ENCODE data around the gene FAT2.
"Not testable (repeated sequence)": the region's sequence is repeated elsewhere in the genome, so short reads cannot be mapped to it uniquely, and the experiment has no call there.

Gene FAT2

GRCh38 chr5:151611127-151611775, 20.1 kb upstream of the FAT2 start:
- no peak for DNase-seq

- DNase-seq, result no peak
Observed at GRCh38 chr5:151608522-151608921, 17.4 kb upstream of the FAT2 start.

DNA sequence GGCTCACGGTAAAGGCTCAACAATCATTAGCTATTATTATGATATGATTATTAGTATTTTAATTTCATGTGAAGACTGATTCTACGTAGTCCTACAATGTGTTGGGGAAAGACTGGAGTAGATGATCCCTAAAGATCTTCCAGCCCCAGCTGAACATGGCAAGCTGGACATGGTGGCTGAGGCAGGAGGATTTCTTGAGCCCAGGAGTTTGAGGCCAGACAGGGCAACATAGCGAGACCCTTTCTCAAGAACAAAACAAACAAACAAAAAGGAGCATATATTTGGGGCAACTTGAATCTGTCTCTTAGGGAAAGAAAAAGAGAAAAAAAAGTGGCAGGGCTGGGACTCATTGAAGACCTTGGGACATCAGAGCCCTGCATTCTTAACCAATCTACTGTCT, 16.2 kb upstream of the FAT2 start:
- DNase-seq, result no peak

- DNase-seq, result no peak
Observed at GRCh38 chr5:151605559-151605958, 14.4 kb upstream of the FAT2 start.

DNA sequence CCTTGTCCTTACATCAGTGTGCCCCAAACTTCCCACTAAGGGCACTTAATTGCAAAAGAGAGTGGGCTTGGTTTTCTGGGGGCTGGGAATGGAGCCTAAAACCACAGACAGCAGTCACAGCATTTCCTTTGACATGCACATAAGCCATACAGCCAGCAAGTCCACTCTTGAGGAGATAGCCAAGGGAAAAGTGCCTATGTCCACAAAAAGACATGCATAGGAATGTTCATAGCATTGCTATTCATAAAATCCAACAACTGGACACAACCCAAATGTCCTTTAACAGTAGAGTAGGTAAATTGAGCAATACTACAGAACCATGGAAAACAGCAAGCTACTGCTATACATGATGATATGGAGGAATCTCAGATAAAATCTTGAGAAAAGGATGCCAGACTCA, 11.7 kb upstream of the FAT2 start:
- DNase-seq, result no peak

- no peak for DNase-seq
Observed at GRCh38 chr5:151601391-151601790, 10.3 kb upstream of the FAT2 start.

- no peak for DNase-seq
Observed at GRCh38 chr5:151600069-151600665, 9.0 kb upstream of the FAT2 start.

- DNase-seq, result no peak
Observed at GRCh38 chr5:151598984-151599383, 7.9 kb upstream of the FAT2 start.

GRCh38 chr5:151598549-151598948, 7.4 kb upstream of the FAT2 start:
- DNase-seq, result no peak

DNA sequence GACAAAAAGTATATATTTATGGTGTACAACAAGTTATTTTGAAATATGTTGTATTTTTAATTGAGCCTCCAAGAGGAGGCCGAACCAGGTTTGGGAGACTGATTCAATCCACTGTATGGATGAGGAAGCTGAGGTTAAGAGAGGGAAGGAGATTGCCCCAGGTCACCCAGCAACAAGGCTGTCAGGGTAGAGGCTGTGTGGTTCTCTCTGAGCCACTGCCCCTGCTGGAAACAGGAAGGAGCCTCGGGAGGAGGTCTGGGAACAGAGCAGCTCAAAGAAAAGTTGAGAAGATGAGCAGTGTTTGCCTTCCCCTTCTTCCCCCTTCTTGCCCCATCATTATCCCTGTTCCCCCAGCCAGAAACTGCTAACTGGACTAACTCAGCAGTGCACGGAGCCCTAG, 6.6 kb upstream of the FAT2 start:
- no peak for DNase-seq

DNA sequence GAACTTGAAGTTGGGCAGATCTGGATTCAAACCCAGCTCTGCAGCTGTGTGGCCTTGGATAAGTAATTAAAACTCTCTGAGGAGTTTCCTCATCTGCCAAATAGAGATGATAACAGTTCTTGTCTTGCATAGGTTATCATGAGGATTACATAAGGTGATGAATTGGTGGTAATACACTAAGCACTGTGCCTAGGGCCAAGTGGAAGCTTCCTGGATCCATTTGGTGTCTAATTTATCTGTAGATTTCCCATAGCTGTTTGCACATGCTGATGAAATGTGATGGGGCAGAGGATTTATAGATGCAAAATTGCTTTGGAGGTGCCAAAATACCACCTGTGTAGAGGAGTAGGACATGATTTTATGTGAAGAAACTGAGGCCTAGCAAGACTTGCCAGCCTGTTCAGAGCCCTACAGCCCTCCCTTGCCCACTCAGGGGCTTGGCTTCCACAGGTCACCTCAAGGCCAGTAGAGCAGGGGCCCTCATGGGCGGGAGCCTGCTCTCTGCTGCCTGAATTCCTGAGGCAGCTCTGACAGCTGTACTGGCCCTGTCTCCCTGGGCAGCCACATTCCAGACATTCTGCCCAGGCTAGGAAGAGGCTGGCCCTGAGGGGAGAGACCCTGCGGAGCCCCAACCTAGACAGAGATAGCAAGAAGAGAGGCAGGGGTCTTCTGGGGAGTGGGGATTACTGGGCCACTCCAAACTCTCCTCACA, 5.9 kb upstream of the FAT2 start:
- no peak for DNase-seq

DNA sequence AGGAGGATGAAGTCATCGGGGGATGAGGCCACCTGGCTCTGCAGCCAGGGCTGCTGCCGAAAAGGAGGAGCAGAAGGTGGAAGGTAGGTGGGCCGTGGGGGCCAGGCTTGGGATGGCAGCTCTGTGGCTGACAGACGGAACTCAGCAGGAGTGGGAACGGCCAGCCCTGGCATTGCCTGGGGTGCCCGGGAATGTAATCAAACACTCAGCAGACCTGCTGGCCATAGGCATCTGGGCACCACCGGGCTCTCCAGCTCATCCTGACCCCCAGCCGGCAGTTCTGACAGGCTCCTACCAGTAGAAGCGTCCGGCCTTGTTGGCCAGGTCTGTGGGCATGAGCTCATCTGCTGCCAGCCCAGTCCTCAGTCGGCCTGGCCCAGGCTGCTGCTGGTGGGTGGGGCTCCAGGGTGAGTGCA, 4.3 kb upstream of the FAT2 start:
- no peak for DNase-seq

- no peak for DNase-seq
Observed at GRCh38 chr5:151592855-151593408, 1.8 kb upstream of the FAT2 start.

GRCh38 chr5:151589878-151590570, 1.1 kb downstream of the FAT2 start:
- DNase-seq, result no peak

DNA sequence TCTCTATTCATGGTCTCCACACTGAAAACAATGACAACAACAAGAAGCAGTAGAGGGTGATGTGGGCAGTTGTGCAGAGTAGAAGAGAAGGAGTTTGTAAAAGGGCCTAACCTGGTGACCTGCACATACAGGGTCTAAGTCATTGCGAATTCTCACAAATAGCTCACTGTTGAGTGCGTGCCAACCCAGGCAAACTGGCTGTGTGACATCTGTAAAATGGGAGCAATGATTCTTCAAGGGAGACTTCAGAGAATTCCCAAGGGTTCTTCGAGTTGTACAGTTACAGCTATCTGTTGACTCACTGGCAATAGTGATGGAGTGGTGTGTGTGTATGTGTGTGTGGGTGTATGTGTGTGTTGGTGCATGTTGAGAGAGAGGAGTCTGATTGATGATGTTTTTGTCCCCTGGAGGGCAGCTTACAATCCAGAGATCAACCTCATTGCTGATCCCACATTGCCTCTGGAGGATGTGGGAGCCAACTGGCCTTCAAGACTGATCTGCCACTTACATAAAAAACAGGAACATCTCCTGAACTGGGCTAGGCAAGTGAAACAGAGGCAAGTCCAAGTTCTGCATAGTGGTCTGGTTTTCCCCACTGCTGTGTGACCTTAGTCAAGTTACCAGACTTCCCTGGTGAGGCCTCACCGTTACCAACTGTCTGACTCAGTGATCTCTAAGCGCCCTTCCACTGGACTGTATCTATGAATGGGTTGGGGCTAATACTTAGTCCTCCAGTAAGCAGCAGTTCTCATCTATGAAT, 3.2 kb downstream of the FAT2 start:
- no peak for DNase-seq

GRCh38 chr5:151585970-151586369, 5.2 kb downstream of the FAT2 start:
- DNase-seq, result no peak

DNA sequence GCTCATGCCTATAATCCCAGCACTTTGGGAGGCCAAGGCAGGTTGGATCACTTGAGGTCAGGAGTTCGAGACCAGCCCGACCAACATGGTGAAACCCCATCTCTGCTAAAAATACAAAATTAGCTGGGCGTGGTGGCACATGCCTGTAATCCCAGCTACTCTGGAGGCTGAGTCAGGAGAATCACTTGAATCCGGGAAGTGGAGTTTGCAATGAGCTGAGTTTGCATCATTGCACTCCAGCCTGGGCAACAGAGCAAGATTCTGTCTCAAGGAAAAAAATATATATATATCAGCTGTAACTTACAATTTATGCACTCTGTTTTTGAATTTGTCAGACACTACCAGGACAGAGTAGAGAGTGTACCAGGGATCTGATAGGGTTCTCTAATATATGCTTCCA, 5.8 kb downstream of the FAT2 start:
- not testable (repeated sequence) for DNase-seq

DNA sequence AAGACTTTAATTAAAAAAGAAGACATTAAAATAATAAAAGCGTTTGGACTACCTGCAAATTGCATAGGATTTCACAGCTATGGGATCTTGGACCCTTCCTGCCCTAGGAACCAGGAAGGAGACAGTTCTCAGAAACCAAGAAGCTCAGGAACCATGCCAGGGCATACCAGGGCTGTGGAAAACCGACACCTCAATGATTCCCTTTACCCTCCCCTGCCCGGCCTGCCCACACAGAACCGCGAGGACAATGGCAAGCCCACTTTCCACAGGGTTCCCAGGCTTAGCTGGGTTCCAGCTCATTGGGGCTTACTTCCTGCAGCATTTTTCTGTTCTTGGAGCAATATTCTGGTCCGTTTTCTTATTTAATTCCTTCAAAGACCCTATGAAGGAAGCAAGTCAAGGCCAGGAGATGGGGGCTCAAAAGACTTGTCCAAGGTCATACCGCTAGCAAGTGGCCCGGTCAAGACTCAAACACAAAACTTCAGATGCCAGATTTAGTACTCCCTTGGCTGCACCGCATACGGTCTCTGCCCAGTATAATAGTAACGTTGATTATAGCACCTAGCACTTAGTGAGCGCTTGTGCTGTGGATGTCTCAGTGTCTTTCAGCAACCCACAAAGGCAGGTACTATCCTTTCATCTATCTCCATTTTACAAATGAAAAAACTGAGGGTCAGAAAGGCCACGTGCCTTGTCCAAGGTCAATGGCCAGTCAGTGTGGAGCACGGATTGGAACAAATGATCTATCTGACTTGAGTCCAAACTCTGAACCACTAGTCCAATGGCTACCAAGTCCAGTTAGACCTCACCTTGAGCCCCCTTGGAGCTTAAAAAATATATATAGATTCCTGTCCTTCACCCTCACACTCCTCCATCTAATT, 6.8 kb downstream of the FAT2 start:
- DNase-seq, result no peak

GRCh38 chr5:151581812-151582583, 9.1 kb downstream of the FAT2 start:
- no peak for DNase-seq

DNA sequence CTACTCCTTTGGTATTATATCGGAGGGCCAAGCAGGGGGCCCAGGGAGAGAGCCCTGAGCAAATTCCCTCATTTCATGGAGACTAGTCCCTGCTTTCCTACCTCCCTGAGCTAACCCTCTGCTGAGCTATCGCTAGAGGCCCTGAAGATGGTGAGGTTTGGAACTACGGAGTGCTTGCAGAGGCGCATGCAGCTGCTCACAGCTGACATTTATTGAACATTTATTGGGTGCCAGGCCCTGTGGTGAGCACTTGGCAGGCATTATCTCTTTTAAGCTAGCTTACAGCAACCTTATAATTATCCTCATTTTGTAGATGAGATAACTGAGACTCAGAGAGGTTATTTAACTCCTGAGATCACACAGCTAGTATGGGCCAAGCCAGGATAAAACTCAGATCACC, 9.8 kb downstream of the FAT2 start:
- DNase-seq, result no peak

- DNase-seq, result no peak
Observed at GRCh38 chr5:151580858-151581257, 10.3 kb downstream of the FAT2 start.

Data from T-helper 9 cell (primary cell).